CD4-positive, alpha-beta T cell treated with Interleukin-4 for 4 hours (primary cell): Measurements from ENCODE around the gene NUDT14.

Experiments
- DNase-seq: peaks from one replicate; pipeline ENCODE4 v3.0.0-alpha.2; 2020

NUDT14 gene

GRCh38 chr14:105144666-105145380, 36.3 kb downstream of the NUDT14 start:
- DNase-seq, result no peak

- DNase-seq, result no peak
Measured at GRCh38 chr14:105144026-105144665, 37.0 kb downstream of the NUDT14 start.

- DNase-seq, result no peak
Measured at GRCh38 chr14:105143451-105144025, 37.6 kb downstream of the NUDT14 start.

GRCh38 chr14:105142651-105143450, 38.3 kb downstream of the NUDT14 start:
- no peak for DNase-seq

- no peak for DNase-seq
Measured at GRCh38 chr14:105141486-105142281, 39.4 kb downstream of the NUDT14 start.

- no peak for DNase-seq
Measured at GRCh38 chr14:105141026-105141425, 40.1 kb downstream of the NUDT14 start.

GRCh38 chr14:105140581-105140980, 40.5 kb downstream of the NUDT14 start:
- no peak for DNase-seq

- DNase-seq, result no peak
Measured at GRCh38 chr14:105139831-105140239, 41.3 kb downstream of the NUDT14 start.

GRCh38 chr14:105139212-105139825, 41.8 kb downstream of the NUDT14 start:
- DNase-seq, result no peak

GRCh38 chr14:105138551-105139111, 42.5 kb downstream of the NUDT14 start:
- no peak for DNase-seq

- DNase-seq, result no peak
Measured at GRCh38 chr14:105138021-105138541, 43.0 kb downstream of the NUDT14 start.

- DNase-seq, result no peak
Measured at GRCh38 chr14:105137481-105138020, 43.6 kb downstream of the NUDT14 start.

- no peak for DNase-seq
Measured at GRCh38 chr14:105136401-105137322, 44.5 kb downstream of the NUDT14 start.

GRCh38 chr14:105135700-105136395, 45.3 kb downstream of the NUDT14 start:
- DNase-seq, result no peak

- DNase-seq, result no peak
Measured at GRCh38 chr14:105132921-105133654, 48.0 kb downstream of the NUDT14 start.

GRCh38 chr14:105131241-105131640, 49.9 kb downstream of the NUDT14 start:
- no peak for DNase-seq

GRCh38 chr14:105128059-105128458, 53.1 kb downstream of the NUDT14 start:
- no peak for DNase-seq

GRCh38 chr14:105126981-105127329, 54.2 kb downstream of the NUDT14 start:
- no peak for DNase-seq
